GM21576 (cell line): ENCODE data around the gene CELF2.
"Not testable (repeated sequence)": the region's sequence is repeated elsewhere in the genome, so short reads cannot be mapped to it uniquely, and the experiment has no call there.

Experiments used
- ATAC-seq: cut with Tn5 transposase; IDR thresholded peaks from one replicate; pipeline ENCODE4 v1.9.1; 2021; ENCODE audit warnings: mild to moderate bottlenecking, moderate library complexity; ENCODE audit not compliant: unreplicated experiment

The CELF2 gene

DNA sequence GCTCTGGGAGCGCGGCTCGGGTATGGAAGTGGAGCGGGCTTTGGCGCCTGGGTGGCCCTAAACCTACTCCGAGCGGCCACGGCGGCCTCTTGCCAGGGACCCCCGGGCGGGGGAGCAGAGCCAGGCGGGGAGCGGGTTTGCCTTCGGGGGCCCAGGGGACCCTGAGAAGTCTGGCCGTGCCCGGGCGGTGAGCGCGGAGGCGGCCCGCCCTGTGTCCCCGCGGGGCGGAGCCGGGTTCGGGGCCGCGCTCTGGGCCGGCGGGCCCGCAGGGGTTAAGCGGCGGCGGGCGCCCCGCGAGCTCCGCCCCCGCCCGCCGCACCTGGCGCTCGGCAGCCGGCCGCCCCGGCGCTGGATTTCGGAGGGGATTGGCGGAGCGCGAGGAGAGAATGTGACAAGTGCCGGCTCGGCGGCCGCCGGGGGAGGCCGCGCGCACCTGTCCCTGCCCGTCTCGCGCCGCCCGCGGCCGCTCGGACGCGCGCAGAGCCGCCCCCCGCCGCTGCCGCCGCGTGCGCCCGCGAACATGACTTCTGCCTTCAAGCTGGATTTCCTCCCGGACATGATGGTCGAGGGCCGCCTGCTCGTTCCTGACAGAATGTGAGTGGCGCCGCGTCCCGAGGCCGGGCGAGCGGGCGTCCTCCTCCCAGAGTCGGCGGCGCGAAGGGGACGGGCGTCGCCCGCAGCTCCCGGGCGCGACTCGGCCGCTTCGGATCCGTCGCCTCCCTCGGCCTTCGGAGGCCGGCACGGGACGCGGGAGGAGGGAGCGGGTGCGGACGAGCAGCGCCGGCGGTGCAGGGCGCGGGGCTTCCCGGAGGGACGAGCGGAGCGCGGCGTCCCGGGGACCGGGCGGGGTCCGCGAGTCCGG lies at the start of gene CELF2:
Gene CELF2 (plus strand): TSS at position 303 of the 862 bp plus-strand sequence. CDS start 218 bp downstream, at position 521.
- ATAC-seq = peak; percentile 77

DNA sequence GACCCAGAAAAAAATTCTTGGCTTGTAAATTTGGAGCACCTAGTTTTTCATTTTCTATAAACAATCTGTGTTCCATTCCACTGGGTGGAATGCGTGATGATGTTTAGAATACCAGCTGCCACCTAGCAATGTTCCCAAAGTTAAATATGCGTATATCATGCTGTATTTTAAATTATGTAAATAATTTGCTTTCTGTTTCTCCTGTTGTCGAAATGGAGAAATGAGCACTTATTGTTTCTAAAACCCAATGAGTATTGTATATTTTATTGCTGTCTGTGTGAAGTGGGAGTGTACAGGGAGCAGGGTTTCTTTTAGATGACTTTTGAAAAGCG lies 49.4 kb upstream of the CELF2 start:
- ATAC-seq = no peak

DNA sequence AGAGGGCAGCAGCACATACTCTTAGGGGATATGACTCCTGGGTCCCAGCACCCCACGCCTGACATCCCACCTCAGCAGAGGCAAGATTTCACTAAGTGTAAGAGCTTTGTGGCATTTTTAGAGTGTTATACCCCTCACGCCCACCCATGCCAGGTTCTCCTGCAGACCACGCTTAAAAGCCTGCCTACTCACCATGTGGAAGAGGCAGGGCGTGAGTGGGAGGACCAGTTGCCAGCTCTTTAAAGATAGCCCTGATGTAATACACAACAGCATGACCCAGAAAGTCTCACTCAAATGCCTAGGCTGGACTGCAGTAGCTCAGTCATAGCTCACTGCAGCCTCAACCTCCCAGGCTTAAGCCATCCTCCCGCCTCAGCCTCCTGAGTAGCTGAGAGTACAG lies 44.4 kb upstream of the CELF2 start:
- no peak for ATAC-seq

DNA sequence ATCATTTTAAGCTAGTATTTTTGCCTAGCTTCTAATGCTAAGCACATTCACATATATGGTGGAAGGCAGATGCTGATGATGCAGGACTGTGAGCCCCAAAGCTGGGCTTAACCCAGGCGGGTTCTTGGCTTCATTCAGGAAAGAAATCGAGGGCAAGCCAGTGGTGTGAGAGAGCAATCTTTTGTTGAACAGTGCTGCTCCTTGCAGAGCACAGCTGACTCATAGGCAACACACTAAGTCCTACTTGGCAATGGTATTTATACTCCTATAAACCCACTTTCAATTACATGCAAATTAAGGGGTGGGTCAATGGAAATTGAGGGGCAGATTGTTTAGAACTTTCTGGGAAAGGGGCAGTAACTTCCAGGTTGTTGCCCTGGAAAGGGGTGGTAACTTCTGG lies 42.0 kb upstream of the CELF2 start:
- ATAC-seq = no peak

DNA sequence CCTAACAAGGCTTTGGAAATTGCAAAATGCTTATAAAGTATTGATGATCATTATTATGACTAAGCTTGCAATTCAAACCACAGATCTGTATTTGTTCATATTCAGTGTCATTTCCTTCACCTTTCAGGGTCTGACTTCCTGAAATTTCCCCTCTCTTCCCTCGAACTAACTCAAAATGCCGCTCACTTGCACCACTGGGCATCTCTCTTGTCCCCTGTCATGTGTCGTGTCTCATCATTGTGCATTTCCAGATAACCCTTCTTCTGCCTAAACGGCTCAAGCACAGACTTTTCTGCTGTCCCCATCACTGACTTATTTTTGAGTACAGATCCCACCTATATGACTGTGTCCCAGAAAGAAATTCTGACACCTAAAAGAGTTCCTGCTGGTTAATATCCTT lies 41.0 kb upstream of the CELF2 start:
- no peak for ATAC-seq

DNA sequence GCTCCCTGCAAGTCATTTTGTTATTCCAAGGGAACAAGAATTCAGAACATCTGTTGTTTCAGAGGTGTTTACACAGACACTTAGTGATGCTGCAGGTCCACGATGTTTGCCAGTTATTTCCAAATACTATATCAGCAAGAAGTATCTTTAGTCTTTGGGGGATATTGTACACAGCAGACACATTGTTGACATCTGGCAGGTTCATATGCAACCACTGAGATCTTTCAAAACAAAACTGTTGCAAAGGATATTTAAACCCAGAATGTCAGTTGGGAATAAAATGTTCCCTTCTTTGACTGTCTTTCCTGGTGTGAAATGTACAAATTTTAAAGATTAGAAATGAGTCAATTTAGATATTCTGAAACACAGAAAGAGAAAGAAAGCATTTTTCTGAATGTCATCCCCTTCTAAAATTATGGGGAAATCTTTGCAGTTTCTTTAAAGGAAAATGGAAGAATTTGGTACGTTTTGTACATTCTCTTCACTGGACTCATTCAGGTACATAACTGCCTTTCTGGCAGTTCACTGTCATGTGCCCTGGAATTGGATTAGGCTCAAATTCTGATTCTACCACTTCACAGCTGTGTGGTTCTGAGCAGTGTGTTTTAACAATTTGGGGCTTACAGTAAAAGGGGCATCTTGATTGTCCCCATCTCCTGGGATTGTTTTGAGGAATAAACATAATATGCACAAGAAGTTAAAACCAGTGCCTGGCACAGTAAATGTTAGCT lies 40.3 kb upstream of the CELF2 start:
- no peak for ATAC-seq

DNA sequence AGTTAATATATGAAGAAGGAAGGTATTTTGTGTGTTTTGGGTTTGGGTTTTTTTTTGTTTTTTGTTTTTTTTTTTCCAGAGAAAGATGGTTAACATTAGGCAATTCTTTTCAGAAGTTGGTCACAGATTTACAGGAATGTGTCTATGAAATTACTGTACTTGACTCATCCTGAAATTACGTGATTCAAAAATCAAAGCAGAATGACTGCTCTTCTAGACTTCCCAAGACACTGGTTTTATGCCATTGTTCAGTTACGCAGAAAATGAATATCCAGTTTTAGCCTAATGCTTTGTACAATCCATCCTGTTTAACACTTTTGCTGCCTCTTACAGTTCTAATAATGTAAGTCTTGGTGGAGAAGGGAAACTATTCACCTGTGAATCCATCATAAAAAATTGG lies 39.7 kb upstream of the CELF2 start:
- ATAC-seq = no peak

DNA sequence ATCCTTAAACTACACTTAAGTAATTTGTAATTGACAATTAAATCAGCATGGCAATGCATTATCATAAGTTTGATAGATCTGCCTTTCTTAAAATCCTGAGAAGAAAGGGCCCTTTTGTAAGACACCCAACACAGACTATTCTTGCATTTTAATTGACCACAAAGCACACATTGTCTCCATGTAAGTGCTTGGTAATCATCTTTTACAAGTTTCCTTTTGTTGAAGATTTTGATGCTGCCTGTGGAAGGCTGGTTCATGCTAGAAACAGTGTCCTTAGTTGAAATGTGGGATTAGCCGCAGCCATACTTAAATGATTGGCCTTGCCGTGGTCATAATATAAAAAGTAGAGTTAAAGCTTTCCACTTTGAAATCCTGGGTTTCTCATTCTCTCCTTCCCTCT lies 32.3 kb upstream of the CELF2 start:
- ATAC-seq = no peak

DNA sequence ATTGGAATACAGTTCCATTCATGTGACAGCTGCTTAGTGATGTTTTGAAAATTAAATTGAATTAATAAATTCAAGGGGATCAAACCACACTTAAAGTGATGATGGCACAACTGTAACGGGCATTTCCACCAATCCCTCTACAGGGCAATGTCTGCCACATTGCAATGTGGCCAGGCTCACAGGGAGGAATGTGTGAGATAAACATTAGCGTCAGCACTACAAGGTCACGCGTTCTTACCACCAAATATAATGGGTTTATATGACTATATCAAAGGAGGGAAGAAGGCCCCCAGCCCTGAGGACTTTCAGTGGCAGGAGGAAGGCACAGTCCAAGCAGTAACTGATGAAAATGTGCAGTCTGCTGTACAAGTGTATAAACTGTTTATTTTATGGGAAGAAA lies 31.1 kb upstream of the CELF2 start:
- no peak for ATAC-seq

DNA sequence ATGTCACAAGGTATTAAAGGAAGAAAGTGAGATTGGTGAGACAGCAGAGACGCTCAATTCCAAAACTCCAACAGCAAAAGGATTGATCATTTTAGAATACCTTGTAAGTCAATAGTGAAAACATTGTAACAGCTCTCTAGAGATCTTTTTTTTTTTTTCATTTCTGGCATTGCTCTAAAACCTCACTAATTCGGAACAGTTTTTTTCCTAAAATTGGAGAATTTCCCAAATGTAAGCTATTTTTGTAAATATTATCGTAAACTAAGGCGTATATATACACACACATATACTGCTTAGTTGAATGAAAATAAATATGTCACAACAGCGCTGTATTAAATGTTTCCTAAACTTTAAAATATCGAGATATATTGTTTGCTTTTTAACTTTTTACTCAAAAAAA lies 30.6 kb upstream of the CELF2 start:
- ATAC-seq = no peak

DNA sequence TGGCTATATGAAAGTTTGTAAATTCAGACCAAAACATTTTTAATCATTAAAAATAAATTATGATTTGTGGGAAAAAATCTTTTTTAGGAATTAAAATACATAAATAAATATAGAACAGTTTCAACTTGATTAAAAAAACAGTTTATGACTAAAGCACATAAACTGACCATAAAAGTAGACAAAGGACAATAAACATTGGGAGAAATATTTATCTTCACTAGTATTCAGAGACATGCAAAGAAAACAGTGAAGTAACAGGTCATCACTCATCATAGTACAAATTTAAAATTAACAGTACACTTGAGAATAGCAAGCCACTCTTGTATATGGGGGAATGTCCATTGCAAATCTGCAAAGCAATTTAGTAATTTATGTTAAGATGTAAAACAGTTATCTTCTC lies 28.0 kb upstream of the CELF2 start:
- no peak for ATAC-seq

DNA sequence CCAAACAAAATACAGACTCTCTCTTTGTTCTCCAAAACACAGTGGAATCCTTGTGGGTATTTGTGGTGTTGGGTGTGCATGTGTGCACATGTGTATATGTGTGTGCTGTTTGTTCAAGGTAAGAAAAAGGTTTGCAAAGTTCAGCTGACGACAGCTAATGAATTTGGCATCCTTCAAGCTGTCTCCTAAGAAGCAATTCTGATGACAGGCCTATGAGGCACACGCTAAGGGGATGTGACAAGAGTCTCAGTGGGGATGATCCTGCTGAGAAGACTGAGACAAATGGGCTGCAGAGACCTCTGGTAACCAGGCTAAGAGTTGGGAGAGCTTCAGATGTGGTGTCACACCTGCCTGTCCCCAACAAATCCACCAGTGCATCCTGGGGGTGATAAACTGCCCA lies 26.5 kb upstream of the CELF2 start:
- ATAC-seq = no peak

DNA sequence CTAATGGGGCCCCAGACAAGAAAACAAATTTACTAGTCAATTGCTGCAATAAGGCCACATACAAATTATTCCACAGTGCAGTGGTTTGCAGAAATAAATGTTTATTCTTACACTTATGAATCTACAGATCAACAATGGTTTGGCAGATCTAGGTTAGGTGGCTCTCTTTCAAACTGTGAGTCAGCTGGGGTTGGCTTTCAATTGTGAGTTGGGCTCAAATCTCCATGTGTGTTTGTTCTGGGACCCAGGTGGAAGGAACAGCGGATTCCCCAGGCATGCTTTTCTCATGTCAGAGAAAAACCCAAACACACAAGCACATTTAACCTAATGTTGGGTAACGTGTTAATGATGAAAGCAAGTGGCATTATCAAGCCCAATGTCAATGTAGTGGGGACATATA lies 25.6 kb upstream of the CELF2 start:
- no peak for ATAC-seq

DNA sequence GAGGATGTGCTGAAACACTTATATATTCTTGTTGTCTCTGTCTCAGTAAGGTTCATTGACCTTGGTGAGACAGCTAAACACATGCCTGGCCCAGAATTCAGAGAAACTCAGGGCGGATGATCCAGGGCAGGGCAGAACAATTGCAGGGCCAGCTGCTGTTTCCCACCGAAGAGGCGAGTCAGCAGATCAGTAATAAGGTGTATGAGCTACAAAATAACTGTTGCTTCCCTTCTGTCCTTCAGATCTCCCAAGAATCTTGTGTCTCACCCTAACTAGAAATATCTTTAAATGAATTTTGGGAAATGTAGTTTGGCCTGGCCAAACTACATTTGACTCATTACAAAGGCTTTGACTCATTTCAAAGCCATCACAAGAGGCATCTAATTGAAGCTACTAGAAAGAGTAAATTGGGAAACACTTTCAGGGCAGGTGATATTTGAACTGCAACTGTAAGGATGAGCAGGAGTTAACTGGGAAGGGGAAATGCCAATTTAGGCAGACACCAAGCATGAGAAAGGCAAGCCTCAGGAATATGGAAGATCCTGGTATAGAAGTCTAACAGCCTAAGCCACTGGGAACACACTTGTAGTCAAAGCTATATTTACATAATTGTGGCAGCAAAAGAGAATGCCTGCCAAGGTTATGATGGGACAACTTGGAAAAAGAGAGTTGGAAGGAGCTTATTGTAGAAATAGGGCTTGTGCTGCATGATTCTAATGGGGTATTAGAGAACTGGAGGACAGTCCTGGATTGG lies 24.5 kb upstream of the CELF2 start:
- ATAC-seq = no peak

DNA sequence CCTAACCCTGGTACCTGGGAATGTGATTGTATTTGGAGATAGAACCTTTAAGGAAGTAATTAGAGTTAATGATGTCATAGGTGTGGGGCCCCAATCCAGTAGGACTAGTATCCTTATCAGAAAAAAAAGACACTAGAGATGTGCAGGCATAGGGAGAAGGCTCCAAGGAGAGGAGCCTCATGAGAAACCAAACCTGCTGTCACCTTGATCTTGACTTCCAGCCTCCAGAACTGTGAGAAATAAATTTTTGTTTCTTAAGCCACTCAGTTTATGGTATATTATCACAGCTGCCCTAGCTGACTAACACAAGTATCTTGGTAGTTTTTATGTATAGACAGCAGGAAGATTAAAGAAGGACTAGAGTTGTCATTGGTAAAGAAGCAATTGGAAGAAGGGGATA lies 23.9 kb upstream of the CELF2 start:
- no peak for ATAC-seq

DNA sequence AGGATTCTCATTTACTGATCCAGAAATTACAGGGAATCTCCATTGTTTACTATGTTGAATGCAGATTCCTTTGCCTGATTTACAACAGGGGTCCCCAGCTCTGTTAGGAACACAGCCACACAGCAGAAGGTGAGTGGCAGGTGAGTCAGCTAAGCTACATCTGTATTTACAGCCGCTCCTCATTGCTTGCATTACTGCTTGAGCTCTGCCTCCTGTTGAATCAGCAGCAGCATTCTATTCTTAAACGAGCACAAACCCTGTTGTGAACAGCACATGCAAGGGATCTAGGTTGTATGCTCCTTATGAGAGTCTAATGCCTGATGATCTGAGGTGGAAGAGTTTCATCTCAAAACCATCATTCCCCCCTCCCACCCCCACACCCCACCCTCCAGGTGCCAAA lies 23.3 kb upstream of the CELF2 start:
- ATAC-seq = no peak

DNA sequence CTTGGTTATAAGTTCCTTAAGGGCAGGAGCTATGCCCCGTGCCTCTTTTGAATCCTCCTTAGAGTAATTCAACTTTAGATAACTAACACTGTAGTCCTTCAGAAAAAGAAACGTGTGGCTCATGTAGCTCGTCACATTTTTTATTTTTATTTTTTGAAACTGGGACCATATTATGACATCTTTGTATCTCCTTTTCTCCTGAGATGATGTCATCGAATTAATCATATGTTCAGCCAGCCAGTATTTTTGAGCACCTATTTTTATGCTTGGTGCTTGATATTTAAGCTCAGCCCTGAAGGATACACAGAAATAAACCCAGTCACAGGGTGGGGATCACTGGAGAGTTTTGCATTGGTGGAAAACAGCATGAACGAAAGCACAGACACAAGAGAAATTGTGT lies 22.6 kb upstream of the CELF2 start:
- ATAC-seq = no peak

DNA sequence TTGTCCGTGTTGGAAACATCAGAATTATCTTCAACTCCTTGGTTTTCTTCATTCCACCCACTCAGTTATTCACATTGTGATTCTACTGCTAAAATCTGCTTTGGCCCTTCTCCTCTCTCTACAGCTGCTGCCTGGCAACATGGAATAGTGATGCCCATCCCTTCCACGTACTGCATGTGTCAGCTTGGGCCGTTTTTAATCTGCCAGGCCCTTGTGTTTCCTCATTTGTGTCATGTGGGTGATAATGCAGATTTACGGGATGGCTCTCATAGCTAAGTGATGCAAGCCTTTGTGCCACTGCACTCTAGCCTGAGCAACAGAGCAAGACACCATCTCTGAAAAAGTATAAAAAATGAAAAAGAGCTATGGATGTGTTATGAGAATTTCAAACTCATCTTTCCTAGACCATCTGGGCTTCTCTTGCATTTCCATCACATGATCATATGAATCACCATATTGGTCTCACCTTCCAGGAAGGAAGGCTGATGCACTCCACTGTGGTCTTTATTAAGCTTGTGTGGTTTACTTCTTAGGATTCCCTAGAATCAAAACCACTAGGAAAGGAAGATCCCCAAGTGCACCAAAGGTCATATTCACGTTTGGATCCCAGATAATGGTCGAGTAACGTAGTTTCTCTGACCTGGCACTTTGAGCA lies 20.6 kb upstream of the CELF2 start:
- no peak for ATAC-seq

DNA sequence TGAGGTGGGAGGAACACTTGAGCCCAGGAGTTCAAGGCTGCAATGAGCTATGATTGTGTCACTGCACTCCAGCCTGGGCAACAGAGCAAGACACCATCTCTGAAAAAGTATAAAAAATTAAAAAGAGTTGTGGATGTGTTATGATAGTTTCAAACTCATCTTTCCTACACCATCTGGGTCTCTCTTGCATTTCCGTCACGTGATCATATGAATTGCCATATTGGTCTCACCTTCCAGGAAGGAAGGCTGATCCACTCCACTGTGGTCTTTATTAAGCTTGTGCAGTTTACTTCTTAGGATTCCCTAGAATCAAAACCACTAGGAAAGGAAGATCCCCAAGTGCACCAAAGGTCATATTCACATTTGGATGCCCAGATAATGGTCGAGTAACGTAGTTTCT lies 18.2 kb upstream of the CELF2 start:
- not testable (repeated sequence) for ATAC-seq

DNA sequence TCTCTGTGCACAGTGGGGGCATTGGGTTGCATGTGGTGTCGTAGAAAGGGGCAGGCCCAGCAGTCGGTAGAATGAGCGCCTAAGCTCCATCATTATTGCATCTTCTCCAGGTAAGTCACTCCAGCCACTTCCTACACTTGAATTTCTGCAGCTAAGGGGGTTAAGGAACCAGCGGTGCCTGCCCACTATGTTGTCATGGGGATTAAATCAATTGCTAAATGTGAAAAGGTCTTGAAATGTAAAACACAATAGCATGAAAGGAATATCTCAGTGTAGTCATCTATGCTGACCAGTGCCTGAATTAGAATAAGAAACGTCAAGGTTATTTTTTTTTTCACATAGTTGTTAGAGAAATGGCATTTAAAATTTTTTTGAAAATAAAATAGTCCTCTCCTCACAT lies 15.2 kb upstream of the CELF2 start:
- ATAC-seq = no peak

DNA sequence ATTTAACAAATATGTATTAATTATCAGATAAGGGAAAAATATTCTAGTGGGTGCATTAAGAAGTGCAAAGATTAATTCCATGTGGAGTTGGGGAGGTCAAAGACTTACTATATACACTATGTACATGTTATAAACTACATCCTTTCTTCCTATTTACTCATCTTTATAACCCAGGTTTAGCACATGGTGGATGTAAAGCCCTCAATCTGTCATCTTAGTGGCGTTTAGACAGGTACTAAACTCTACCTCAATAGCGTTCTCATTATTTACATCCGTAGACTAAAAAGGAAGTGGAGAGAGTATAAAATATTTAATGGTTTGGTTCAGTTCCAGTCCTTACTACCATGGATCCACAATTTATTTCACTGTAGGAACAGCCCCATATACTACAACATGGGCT lies 14.8 kb upstream of the CELF2 start:
- ATAC-seq = no peak
